H1 (cell line): ENCODE measurements around the gene LARP6. TPM values are rescaled to one million over a fixed set of nuclear protein-coding genes. Genes with fewer than 3 reads are reported as not detected.

ENCODE experiments used
- CTCF ChIA-PET: fragments of 300-600 bp; sonication (Branson Sonifier 250); formaldehyde crosslinking; loops from one replicate; lab custom pipeline; 2021; ENCODE audit not compliant: partially characterized antibody; lab: Charles Lee
- POLR2A ChIA-PET: fragments of 300-600 bp; sonication (Branson Sonifier 250); formaldehyde crosslinking; loops from one replicate; lab custom pipeline; 2021; ENCODE audit warnings: inconsistent platforms; ENCODE audit not compliant: partially characterized antibody; lab: Charles Lee
- DNase-seq, 2 experiments: peaks; one replicate each; pipeline versions ENCODE4 v3.0.0 to v3.0.0-alpha.2; 2010 to 2022; ENCODE audit warnings: low spot score in 2 of 2, low read depth in 1 of 2, mixed read lengths in 1 of 2
- FAIRE-seq: peaks from 2 replicates; lab custom pipeline; 2011; peaks lifted over from hg19 to GRCh38; lab: Jason Lieb, UNC
- H2AFZ ChIP-seq: 2 replicates; pipeline ENCODE4 v1.8.1; 2012; ENCODE audit warnings: low read length, inconsistent platforms
- H2AK5ac ChIP-seq: 2 replicates; pipeline ENCODE4 v1.6.1; 2013; ENCODE audit warnings: low read depth, low read length
- H2BK120ac ChIP-seq: replicated peaks from 2 replicates; pipeline ENCODE3; 2013; ENCODE audit warnings: low read depth, low read length, inconsistent platforms
- H2BK12ac ChIP-seq: 2 replicates; pipeline ENCODE4 v1.6.1; 2013; ENCODE audit warnings: low read depth, low read length
- H2BK15ac ChIP-seq: 2 replicates; pipeline ENCODE4 v1.6.1; 2013; ENCODE audit warnings: low read length
- H2BK20ac ChIP-seq: 2 replicates; pipeline ENCODE4 v1.6.1; 2013; ENCODE audit warnings: low read length
- H2BK5ac ChIP-seq: 2 replicates; pipeline ENCODE4 v1.6.1; 2013; ENCODE audit warnings: low read depth, low read length
- H3K14ac ChIP-seq: 2 replicates; pipeline ENCODE4 v1.6.1; 2013; ENCODE audit warnings: inconsistent platforms; ENCODE audit not compliant: insufficient read length
- H3K18ac ChIP-seq: 2 replicates; pipeline ENCODE4 v1.6.1; 2013; ENCODE audit warnings: low read length; ENCODE audit errors: extremely low read depth
- H3K23ac ChIP-seq: 2 replicates; pipeline ENCODE4 v1.6.1; 2013; ENCODE audit warnings: inconsistent platforms; ENCODE audit not compliant: insufficient read length
- H3K23me2 ChIP-seq: 2 replicates; pipeline ENCODE4 v1.6.1; 2013; ENCODE audit warnings: low read depth, low read length
- H3K27ac ChIP-seq: 2 replicates; pipeline ENCODE4 v1.6.1; 2011; ENCODE audit warnings: low read depth, low read length, inconsistent platforms
- H3K27me3 ChIP-seq, 4 experiments: replicated peaks in 1 of 4; 1 replicate in 1 of 4; 2 replicates in 3 of 4; pipeline versions ENCODE4 v1.6.1 to v1.8.1; 2011 to 2013; ENCODE audit warnings: low read length in 3 of 4, mild to moderate bottlenecking in 3 of 4, inconsistent platforms in 2 of 4, mixed read lengths in 2 of 4, moderate library complexity in 1 of 4; ENCODE audit not compliant: control insufficient read depth in 3 of 4, insufficient read depth in 3 of 4; ENCODE audit errors: extremely low read depth in 1 of 4
- H3K36me3 ChIP-seq, 4 experiments: 2 replicates each; pipeline versions ENCODE4 v1.6.1 to v1.8.1; 2011 to 2013; ENCODE audit warnings: mild to moderate bottlenecking in 4 of 4, low read length in 3 of 4, moderate library complexity in 2 of 4, control low read depth in 1 of 4, inconsistent platforms in 1 of 4; ENCODE audit not compliant: insufficient read depth in 4 of 4, control insufficient read depth in 2 of 4
- H3K4ac ChIP-seq: replicated peaks from 2 replicates; pipeline ENCODE3; 2013; ENCODE audit warnings: low read length, low read depth, mixed read lengths, inconsistent platforms; ENCODE audit not compliant: insufficient read length
- H3K4me1 ChIP-seq, 4 experiments: replicated peaks in 1 of 4; 1 replicate in 1 of 4; 2 replicates in 3 of 4; pipeline versions ENCODE4 v1.6.1 to v1.8.1; 2011 to 2013; ENCODE audit warnings: low read length in 3 of 4, inconsistent platforms in 2 of 4, mixed read lengths in 1 of 4; ENCODE audit not compliant: insufficient read depth in 4 of 4, control insufficient read depth in 3 of 4
- H3K4me2 ChIP-seq, 2 experiments: 2 replicates each; pipeline versions ENCODE4 v1.6.1 to v1.8.1; 2011 to 2013; ENCODE audit warnings: low read depth in 2 of 2, low read length in 2 of 2, control low read depth in 1 of 2, inconsistent platforms in 1 of 2, mild to moderate bottlenecking in 1 of 2; ENCODE audit not compliant: insufficient read depth in 1 of 2
- H3K4me3 ChIP-seq, 4 experiments: fragments of 200-600, 300-600 bp in 1 of 4; sonication (generic), shearing (Covaris generic), sonication (Bioruptor Twin) in 1 of 4; 2 replicates each; pipeline versions ENCODE4 v1.5.1 to v1.8.1; 2011 to 2016; ENCODE audit warnings: low read length in 4 of 4, low read depth in 3 of 4, control low read depth in 2 of 4, inconsistent platforms in 2 of 4, mild to moderate bottlenecking in 2 of 4, mixed read lengths in 1 of 4, moderate library complexity in 1 of 4; ENCODE audit not compliant: insufficient read depth in 2 of 4; ENCODE audit errors: extremely low read depth in 1 of 4
- H3K56ac ChIP-seq: replicated peaks from 2 replicates; pipeline ENCODE3; 2013; ENCODE audit warnings: low read depth, mild to moderate bottlenecking, mixed read lengths, low read length, inconsistent platforms; ENCODE audit not compliant: insufficient read length
- H3K79me1 ChIP-seq: 2 replicates; pipeline ENCODE4 v1.6.1; 2013; ENCODE audit warnings: low read depth, low read length, control low read depth
- H3K79me2 ChIP-seq, 2 experiments: 2 replicates each; pipeline versions ENCODE4 v1.6.1 to v1.8.1; 2012 to 2013; ENCODE audit warnings: low read length in 2 of 2, mild to moderate bottlenecking in 2 of 2, inconsistent platforms in 1 of 2; ENCODE audit not compliant: insufficient read depth in 2 of 2, control insufficient read depth in 1 of 2
- H3K9ac ChIP-seq, 4 experiments: replicated peaks in 1 of 4; 1 replicate in 1 of 4; 2 replicates in 3 of 4; pipeline versions ENCODE4 v1.6.1 to v1.8.1; 2011 to 2013; ENCODE audit warnings: low read depth in 3 of 4, low read length in 3 of 4, control low read depth in 2 of 4, mild to moderate bottlenecking in 2 of 4, moderate library complexity in 2 of 4, inconsistent platforms in 1 of 4; ENCODE audit errors: extremely low read depth in 1 of 4
- H3K9me3 ChIP-seq, 2 experiments: 2 replicates each; pipeline versions ENCODE4 v1.6.1 to v1.8.1; 2012 to 2013; ENCODE audit warnings: mild to moderate bottlenecking in 2 of 2, moderate library complexity in 2 of 2, control low read depth in 1 of 2, inconsistent platforms in 1 of 2, low read depth in 1 of 2, low read length in 1 of 2, mixed read lengths in 1 of 2; ENCODE audit not compliant: insufficient read depth in 2 of 2
- H4K20me1 ChIP-seq, 2 experiments: replicated peaks in 1 of 2; 2 replicates each; pipeline versions ENCODE3 to v1.8.1; 2011 to 2013; ENCODE audit warnings: inconsistent platforms in 2 of 2, low read length in 2 of 2, mild to moderate bottlenecking in 1 of 2; ENCODE audit not compliant: insufficient read depth in 2 of 2, control insufficient read depth in 1 of 2
- H4K5ac ChIP-seq: 2 replicates; pipeline ENCODE4 v1.6.1; 2013; ENCODE audit warnings: low read length, low read depth, mixed read lengths, inconsistent platforms; ENCODE audit not compliant: insufficient read length
- H4K8ac ChIP-seq: 2 replicates; pipeline ENCODE4 v1.8.0; 2013; ENCODE audit warnings: mild to moderate bottlenecking, moderate library complexity, low read length, inconsistent platforms; ENCODE audit not compliant: insufficient read depth; ENCODE audit errors: extremely low read depth
- H4K91ac ChIP-seq: replicated peaks from 2 replicates; pipeline ENCODE3; 2013; ENCODE audit warnings: low read length, mixed read lengths, inconsistent platforms; ENCODE audit not compliant: insufficient read length
- CTCF ChIP-seq, 3 experiments: IDR thresholded peaks; 1 replicate in 2 of 3; 2 replicates in 1 of 3; pipeline versions ENCODE4 v1.5.1 to v1.6.1; 2011; ENCODE audit warnings: low read length in 3 of 3, mild to moderate bottlenecking in 3 of 3, inconsistent platforms in 2 of 3, low read depth in 1 of 3, moderate library complexity in 1 of 3; ENCODE audit not compliant: insufficient read depth in 1 of 3; ENCODE audit errors: control extremely low read depth in 1 of 3
- WGBS, 2 experiments: shearing (Covaris generic) in 1 of 2; methylation state at CpG; one replicate each; pipeline versions ENCODE4 v1.1.6 to v1.1.7; 2013 to 2015; ENCODE audit warnings: low lambda C conversion rate in 2 of 2, mixed read lengths in 2 of 2, inconsistent platforms in 1 of 2, low coverage in 1 of 2, missing lambda C conversion rate in 1 of 2; ENCODE audit not compliant: insufficient replicate concordance in 2 of 2, insufficient coverage in 1 of 2, insufficient read length in 1 of 2; ENCODE audit errors: extremely low coverage in 1 of 2, missing lambda C conversion rate in 1 of 2; 5-methylcytosine and 5-hydroxymethylcytosine counted together
- polyA plus RNA-seq, 7 experiments: library from polyadenylated mRNA; depleted of rRNA in 3 of 7; stranded (reverse) in 5 of 7; unstranded in 2 of 7; fragments of >200 nt in 5 of 7; fragments of 200-250 nt in 2 of 7; gene quantifications; 1 replicate in 5 of 7; 2 replicates in 1 of 7; 4 replicates in 1 of 7; pipeline versions ENCODE4 v1.2.1 to v1.2.3, GENCODE V29; 2011 to 2013; ENCODE audit warnings: missing spikeins in 2 of 7, mixed read lengths in 2 of 7
- total RNA-seq: library from RNA; stranded (reverse); fragmentation: NEBNext Ultra II Directional; extraction: Animal tissue kit (Norgen Biotek cat#: 25700); gene quantifications from 2 replicates; pipeline ENCODE4 v1.2.1, GENCODE V29; 2021

LARP6 gene
- total and polyA plus RNA-seq, 2 of the 8 experiments (the other 6 are each of a cell fraction or from before 2014, with no cell fraction given) = 21.0 to 24.7 TPM

- CTCF ChIA-PET = interaction anchor here (0.5 to 1.6 kb wide), 3 partner anchors 11 to 990 kb away, joined by 3 to 4 read pairs (median 3); no protein-coding TSS in a partner anchor
- Histone ChIP-seq H3K4ac (no peak overlapping the region), H4K5ac (no peak overlapping the region), H2BK20ac (no peak overlapping the region), H3K4me3 (no peak overlapping the region), H2AFZ (peak overlapping the region; percentile 56; the same call in 1 of the 2 replicates), H2BK120ac (no peak overlapping the region), H3K9me3 (no peaks in the 10 kb centered on the region), H3K56ac (no peak overlapping the region), H3K36me3 (no peaks in the 10 kb centered on the region), H4K8ac (no peak overlapping the region), H3K27me3 (no peaks in the 10 kb centered on the region), H2BK5ac (no peak overlapping the region), H3K4me1 (no peaks in the 10 kb centered on the region; a peak in 1 of 7 replicates), H3K27ac (no peak overlapping the region), H2AK5ac (no peak overlapping the region), H3K9ac (no peak overlapping the region), H2BK15ac (no peak overlapping the region), H4K91ac (no peak overlapping the region), H3K4me2 (no peak overlapping the region), H3K23ac (no peak overlapping the region), H3K14ac (no peak overlapping the region), H4K20me1 (no peaks in the 10 kb centered on the region), H3K23me2 (peaks cover 2% of the 10 kb centered on the region; the same call in 1 of the 2 replicates), H3K79me1 (no peaks in the 10 kb centered on the region), H3K79me2 (no peaks in the 10 kb centered on the region), H2BK12ac (no peak overlapping the region), H3K18ac (no peak overlapping the region)
- POLR2A ChIA-PET = no interaction called here
- no peak for FAIRE-seq
- no peak for DNase-seq
- WGBS, 2 experiments = 85% methylated on average over 6 of the region's 6 CpGs; no CpG with 5 or more reads in 1 of the 2 experiments
- TF ChIP-seq CTCF (IDR thresholded peaks at IDR 0.05; ENCODE audit: control extremely low read depth in 1 of 3, insufficient read depth in 1 of 3, low read depth in 1 of 3, low read length in 3 of 3) = no peak
Observed at GRCh38 chr15:70788114-70789049, 65.6 kb downstream of the LARP6 start.
